Mononuclear cell (primary cell): Measurements from ENCODE around the gene IDE. TPM values are rescaled to one million over a fixed set of nuclear protein-coding genes. Genes with fewer than 3 reads are reported as not detected.
"Not testable (repeated sequence)": the region's sequence is repeated elsewhere in the genome, so short reads cannot be mapped to it uniquely, and the experiment has no call there.

Experiments
- H3K27me3 ChIP-seq: 2 replicates; pipeline ENCODE4 v1.6.0; 2011; ENCODE audit warnings: low read length, control low read depth; ENCODE audit not compliant: insufficient read depth
- H3K4me1 ChIP-seq: 2 replicates; pipeline ENCODE4 v1.5.1; 2011; ENCODE audit warnings: mild to moderate bottlenecking, low read length, control low read depth; ENCODE audit not compliant: insufficient read depth
- H3K4me3 ChIP-seq: 2 replicates; pipeline ENCODE4 v1.5.1; 2011; ENCODE audit warnings: mild to moderate bottlenecking, low read length, moderate library complexity
- H3K9me3 ChIP-seq: 2 replicates; pipeline ENCODE4 v1.5.1; 2011; ENCODE audit warnings: low read depth, mild to moderate bottlenecking, control low read depth, low read length
- total RNA-seq: library from RNA; depleted of rRNA; stranded (reverse); fragments of >200 nt; gene quantifications from one replicate; pipeline ENCODE4 v1.2.3, GENCODE V29; 2012

The IDE gene
- total RNA-seq, 1 donor = 9.9 TPM

DNA sequence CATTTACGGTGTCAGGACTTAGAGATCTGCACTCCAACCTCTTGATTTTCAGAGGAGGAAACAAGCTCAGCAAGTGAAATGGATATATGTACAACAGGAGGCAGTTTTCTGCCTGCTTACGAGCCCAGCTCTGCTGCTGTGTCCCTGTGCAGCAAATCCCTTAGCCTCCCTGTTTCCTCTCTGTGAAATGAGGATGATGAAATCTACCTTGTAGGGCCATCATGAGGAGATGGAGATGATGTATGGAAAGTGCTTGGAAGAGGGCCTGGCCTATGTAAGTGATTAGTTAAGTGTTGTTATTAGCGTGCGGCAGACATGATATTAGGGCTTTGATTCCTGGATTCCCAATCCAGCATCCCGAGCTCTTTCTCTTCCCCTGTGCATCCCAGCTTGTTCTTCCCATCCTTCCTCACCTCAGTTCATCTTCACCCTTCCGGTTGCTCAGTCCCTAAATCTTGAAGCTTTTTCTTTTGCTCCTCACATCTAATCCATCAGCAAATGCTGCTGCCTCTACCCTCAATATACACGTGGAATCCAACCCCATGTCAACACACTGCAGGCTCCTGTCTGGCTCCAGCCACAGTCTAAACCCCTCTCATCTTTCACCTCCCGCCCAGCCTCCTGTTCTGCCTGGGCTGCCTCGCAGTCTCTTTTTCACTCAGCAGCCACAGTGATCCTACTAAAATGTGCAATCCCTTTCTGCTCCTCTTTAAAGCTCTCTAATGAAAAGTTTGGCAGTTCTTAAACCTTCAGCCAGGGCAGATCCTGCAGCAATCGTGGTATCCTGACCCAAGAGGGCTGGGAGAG lies 169.1 kb downstream of the IDE start:
- H3K27me3 ChIP-seq = no peaks in the 10 kb centered on the region
- no peaks in the 10 kb centered on the region for H3K9me3 ChIP-seq
- no peaks in the 10 kb centered on the region for H3K4me1 ChIP-seq
- H3K4me3 ChIP-seq = no peak overlapping the region

DNA sequence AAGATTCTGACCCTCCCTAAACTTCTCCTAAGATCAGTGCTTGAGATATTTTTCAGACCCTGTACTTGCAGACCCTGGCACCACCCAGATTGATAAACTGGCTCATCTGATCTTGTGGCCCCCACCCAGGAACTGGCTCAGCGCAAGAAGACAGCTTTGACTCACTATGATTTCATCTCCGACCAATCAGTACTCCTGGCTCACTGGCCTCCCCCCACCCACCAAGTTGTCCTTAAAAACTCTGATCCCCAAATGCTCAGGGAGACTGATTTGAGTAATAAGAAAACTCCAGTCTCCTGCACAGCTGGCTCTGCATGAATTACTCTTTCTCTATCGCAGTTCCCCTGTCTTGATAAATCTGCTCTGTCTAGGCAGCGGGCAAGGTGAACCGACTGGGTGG lies 171.7 kb downstream of the IDE start:
- H3K27me3 ChIP-seq, H3K4me3 ChIP-seq, H3K9me3 ChIP-seq, H3K4me1 ChIP-seq: not testable (repeated sequence)

Other genes with a start within 250 kb of the IDE start
- 0.84 TPM for gene KIF11, start 19.0 kb upstream of the IDE start, total RNA-seq
- 30.3 TPM for gene HHEX, start 115.9 kb upstream of the IDE start, total RNA-seq